ENCODE results near the gene ZNF281.
A peak's percentile ranks its signal among the peaks of the same experiment; 100 is the strongest.
"Not testable (repeated sequence)": the region's sequence is repeated elsewhere in the genome, so short reads cannot be mapped to it uniquely, and the experiment has no call there.

Gene ZNF281

DNA sequence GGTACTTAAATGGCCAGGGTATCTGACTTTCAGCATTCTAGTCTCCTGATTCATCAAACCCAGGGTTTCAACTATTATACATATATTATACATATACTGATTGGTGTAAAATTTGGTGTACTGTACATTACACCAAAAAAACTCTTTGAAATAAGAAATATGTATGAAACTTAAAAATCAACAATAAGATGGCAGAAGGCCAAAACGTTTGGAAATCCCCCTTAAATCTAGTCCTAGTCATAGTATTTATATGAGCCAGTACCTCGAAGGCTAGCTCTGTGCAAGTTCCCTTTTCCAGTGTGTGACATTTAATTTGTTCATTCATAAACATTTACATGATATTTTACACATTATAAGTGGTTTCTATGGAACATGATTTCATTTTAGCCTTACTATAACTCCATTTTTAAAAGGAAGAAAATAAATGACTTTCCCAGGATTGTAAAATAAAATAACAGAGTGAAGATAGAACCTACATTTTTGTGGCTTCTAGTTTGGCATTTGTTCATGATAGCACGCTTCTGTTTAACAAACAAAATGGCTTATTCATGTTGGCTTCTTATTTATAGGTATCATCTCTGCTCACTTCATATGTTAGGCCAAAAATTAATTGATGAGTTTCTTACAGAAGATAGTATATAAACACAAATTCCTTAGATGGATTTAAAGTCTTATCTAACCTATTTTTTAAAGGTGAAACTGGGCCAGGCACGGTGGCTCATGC, 18.8 kb upstream of the ZNF281 start:
- no peak for DNase-seq (ENCODE audit: low read depth)

DNA sequence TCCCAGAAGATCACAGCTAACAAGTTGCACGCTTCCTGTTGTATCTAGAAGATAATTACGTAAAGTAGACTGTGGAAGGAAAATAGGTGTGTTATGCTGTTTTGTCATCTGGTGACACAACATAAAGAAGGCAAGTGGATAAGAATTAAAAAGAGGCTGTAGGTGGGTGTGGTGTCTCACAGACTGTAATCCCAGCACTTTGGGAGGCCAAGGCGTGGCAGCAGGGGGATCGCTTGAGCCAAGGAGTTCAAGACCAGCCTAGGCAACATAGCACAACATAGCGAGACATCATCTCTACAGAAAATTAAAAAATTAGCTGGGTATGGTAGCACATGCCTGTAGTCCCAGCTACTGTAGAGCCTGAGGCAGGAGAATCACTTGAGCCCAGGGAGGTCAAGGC, 17.9 kb upstream of the ZNF281 start:
- DNase-seq (ENCODE audit: low read depth) = no peak

DNA sequence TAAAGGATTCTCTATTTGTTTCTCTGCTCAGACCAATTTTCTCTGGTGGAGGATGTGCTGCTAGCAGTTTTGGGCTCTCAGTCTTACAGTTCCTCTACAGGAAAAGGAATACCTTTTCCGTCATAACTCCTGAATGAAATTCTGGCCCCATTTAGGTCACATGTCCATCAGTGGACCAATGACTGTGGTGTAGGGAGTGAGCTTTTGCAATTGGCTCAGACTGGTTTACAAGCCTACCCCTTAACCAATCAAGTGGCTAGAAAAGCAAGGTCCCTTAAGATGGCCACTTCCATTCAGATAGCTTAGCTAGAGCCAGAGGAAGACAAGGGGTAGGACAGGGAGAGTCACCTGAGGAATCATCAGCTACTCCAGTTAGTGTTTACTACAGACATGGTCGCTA, 16.4 kb upstream of the ZNF281 start:
- DNase-seq (ENCODE audit: low read depth) = no peak

DNA sequence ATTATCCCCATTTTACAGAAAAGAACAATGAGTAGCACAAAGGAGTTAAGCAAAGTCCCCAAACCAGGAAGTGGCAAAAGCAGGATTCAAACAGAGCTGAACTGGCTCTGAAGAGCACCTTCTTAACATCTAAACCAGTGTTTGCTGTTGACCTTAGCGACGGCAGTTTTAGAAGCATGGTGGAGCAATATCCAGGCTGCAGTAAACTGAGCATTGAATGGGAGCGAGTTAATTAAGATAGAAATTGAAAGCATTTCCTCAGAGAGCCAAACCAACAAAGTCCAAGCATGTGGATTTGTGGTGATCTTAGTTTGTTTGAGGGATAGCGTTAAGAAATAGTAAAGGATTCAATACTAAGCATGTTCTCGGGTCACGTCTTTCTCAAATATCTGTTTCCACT, 13.4 kb upstream of the ZNF281 start:
- DNase-seq (ENCODE audit: low read depth) = no peak

GRCh38 chr1:200422211-200422610, 12.4 kb upstream of the ZNF281 start:
- DNase-seq (ENCODE audit: low read depth) = no peak

DNA sequence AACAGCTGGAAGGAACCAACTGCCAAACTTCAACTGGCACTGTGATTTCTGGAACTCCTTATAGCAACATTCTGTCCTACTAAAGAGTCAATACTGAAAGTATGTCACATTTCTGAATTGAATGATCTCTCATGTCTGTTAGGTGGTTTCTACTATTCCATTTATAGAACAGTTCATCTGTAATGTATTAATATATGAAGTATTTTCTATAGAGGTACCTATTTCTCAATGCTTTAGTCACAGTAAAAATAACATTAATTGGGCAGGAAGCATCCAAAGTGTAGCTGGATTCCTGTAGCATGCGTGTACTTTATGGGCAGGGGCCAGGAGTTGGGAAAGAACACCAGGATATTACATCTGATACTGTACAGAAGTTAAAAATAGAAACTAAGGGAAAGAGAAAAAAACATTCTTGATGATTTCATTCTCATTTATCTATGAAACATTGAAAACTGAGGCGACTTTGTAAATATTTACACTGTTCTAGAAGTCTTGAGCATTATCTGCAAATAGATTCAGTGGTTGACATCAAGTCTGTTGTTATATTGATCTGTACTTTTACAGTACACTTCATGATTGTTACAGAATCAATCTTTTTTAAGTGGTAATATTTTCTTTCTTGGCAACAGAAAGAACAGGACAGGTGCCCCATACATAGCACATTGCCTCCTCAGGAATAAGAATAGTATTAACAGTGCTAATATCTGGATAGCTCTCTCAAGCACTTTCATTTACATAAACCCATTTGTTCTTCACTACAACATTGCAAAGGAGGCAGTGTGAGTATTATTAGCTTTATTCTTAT, 6.2 kb upstream of the ZNF281 start:
- DNase-seq (ENCODE audit: low read depth) = peak; percentile 92

GRCh38 chr1:200415227-200415626, 5.4 kb upstream of the ZNF281 start:
- DNase-seq (ENCODE audit: low read depth) = no peak

DNA sequence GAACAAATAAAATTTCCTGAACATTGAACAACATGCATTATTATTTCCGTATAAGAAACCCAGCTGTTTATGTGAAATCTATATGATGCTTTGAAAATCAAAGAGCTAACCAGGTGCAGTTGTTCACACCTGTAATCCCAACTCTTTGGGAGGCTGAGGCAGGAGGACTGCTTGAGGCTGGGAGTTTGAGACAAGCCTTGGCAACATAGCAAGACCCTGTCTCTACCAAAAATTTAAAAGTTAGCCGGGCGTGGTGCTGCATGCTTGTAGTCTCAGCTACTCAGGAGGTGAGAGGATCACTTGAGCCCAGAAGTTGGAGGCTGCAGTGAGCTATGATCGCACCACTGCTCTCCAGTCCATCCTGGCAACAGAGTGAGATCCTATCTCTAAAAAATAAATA, 4.8 kb upstream of the ZNF281 start:
- no peak for DNase-seq (ENCODE audit: low read depth)

- DNase-seq (ENCODE audit: low read depth) = not testable (repeated sequence)
These were observed 3.9 kb upstream of the ZNF281 start for GRCh38 chr1:200413766-200414165.

DNA sequence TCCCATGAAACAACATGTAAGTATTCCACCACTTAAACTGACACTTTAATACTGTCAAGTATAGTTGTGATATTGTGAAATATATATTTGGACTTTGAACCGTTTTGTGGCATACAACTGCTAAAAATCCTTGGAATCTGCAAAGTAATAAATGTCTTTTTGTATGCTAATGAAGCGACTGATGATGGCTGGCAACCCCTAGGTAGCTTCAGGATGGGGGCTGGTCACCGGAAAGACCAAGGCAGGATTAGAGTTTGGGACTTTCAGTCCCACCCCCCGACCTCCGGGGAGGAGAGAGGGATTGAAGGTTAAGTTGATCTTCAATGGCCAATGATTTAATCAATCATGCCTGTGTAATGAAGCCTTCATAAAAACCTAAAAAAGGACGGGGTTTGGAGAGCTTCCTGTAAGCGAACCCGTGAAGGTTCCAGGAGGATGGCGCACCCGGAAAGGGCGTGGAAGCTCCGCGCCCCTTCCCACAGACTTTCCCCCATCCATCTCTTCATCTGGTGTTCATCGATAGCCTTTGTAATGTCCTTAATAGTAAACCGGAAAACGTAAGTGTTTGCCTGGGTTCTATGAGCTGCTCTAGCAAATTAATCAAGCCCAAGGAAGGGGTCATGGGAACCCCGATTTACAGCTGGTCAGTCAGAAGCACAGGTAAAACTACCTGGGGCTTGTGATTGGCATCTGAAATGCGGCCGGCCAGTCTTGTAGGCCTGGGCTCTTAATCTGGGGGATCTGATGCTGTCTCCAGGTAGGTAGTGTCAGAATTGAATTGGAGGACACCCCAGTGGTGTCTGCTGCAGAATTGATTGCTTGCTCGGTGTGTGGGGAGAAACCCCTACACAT, 1.8 kb upstream of the ZNF281 start:
- DNase-seq (ENCODE audit: low read depth) = no peak

DNA sequence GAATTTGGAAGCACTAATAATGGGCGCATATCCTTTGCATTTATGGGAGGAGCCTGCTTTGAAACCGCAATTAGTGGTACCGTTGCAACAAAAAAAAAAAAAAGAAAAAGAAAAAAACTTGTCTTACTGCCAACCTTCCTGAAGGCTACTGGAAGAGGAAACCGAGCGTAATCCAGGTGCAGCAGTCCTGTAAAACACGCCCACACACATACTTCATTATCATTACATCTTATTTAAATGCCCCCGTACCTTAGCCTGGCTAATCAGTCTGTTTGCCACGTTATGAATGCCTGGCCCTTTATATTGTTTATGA, 686 bp upstream of the ZNF281 start:
- DNase-seq (ENCODE audit: low read depth) = no peak

DNA sequence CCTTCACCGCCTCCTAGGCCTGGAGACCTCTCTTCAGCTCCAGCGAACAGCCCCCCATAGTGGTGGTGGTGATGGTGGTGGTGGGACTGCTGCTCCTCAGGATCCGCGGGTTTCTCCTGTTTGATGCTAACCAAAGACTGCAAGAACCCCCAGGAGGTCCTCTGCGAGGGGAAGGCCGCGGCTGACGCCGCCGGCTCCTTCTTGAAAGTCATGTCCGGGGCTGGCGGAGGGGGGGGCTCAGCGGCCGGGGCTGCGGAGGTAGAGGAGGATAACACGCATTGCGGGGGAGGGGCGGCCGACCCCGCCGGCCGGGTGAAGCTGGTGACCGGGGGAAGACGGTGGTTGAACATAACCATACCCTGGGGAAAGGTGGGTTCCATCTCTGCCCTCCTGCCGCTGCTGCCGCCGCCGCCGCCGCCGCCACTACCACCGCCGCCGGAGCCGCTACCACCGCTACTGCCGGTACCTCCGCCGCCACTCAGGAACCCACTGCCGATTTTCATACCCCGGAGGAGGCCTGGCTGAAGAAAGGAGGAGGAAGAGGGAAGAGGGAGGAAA, 554 bp downstream of the ZNF281 start:
- DNase-seq (ENCODE audit: low read depth) = no peak

GRCh38 chr1:200406161-200406797, 3.6 kb downstream of the ZNF281 start:
- DNase-seq (ENCODE audit: low read depth) = no peak

GRCh38 chr1:200405264-200405663, 4.6 kb downstream of the ZNF281 start:
- DNase-seq (ENCODE audit: low read depth) = no peak

- no peak for DNase-seq (ENCODE audit: low read depth)
These were observed 8.1 kb downstream of the ZNF281 start for GRCh38 chr1:200401708-200402107.

- no peak for DNase-seq (ENCODE audit: low read depth)
These were observed 8.6 kb downstream of the ZNF281 start for GRCh38 chr1:200401263-200401662.

DNA sequence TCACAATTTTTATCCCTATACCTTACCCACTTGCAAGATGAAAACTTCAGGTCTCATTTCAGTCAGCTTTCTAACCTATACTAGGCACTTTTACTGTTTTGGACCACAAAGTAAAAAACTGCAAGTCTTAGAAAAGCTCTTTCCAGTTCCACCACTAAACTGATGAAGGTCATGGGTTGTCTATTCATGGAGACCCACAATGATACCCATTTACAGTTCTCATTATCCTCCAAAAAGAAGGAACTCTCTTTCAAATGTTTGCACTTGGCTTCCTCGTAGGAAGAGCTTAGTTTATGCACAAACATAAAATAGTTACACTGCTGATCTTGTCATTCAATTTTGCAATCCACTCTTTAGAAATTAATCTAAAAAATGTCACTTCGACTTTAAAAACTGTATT, 9.3 kb downstream of the ZNF281 start:
- DNase-seq (ENCODE audit: low read depth) = no peak

DNA sequence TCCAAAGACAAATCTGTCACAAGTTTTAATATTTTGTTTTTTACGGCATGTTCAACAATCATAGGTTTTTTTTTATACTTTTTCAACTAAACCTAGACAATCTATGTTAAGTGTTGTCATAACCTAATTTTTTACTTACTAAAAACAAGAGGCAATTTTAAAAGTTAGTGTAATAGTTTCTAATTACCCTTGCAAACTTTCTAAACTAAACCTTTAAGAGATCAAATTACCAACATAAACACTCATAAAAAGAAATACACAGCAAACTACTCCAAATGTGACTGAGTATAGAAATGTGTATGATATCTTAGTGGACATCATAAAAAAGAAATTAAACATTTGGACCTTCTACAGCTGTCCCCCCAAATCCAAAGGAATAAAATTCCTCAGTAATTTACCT, 10.0 kb downstream of the ZNF281 start:
- DNase-seq (ENCODE audit: low read depth) = no peak

- no peak for DNase-seq (ENCODE audit: low read depth)
These were observed 11.5 kb downstream of the ZNF281 start for GRCh38 chr1:200398373-200398772.

GRCh38 chr1:200392625-200393185, 17.1 kb downstream of the ZNF281 start:
- no peak for DNase-seq (ENCODE audit: low read depth)

- no peak for DNase-seq (ENCODE audit: low read depth)
These were observed 18.1 kb downstream of the ZNF281 start for GRCh38 chr1:200391747-200392146.

GRCh38 chr1:200388791-200389190, 21.0 kb downstream of the ZNF281 start:
- DNase-seq (ENCODE audit: low read depth) = no peak
